GM12891 (cell line): ENCODE results near the gene FAM240A.
"Not testable (repeated sequence)": the region's sequence is repeated elsewhere in the genome, so short reads cannot be mapped to it uniquely, and the experiment has no call there.

Experiments
- DNase-seq: peaks from one replicate; pipeline ENCODE4 v3.0.0; 2011; ENCODE audit warnings: low spot score; ENCODE audit not compliant: insufficient read length
- FAIRE-seq: peaks from 2 replicates; lab custom pipeline; 2011; peaks lifted over from hg19 to GRCh38; lab: Jason Lieb, UNC
- PAX5 ChIP-seq: IDR thresholded peaks from 2 replicates; pipeline ENCODE4 v1.6.1; 2011; ENCODE audit warnings: low read length, moderate library complexity, mild to moderate bottlenecking; ENCODE audit not compliant: insufficient read depth, severe bottlenecking
- POLR2A ChIP-seq: IDR thresholded peaks from 2 replicates; pipeline ENCODE4 v1.6.1; 2011; ENCODE audit warnings: low read depth, low read length, control low read depth
- POLR2AphosphoS5 ChIP-seq: IDR thresholded peaks from 2 replicates; pipeline ENCODE4 v1.6.1; 2011; ENCODE audit warnings: low read depth, low read length, control low read depth
- POU2F2 ChIP-seq: IDR thresholded peaks from 2 replicates; pipeline ENCODE4 v1.6.1; 2011; ENCODE audit warnings: low read depth, mild to moderate bottlenecking, control low read depth, low read length, moderate library complexity
- SPI1 ChIP-seq: IDR thresholded peaks from 2 replicates; pipeline ENCODE4 v1.6.1; 2011; ENCODE audit warnings: low read depth, low read length, control low read depth
- TAF1 ChIP-seq: IDR thresholded peaks from 2 replicates; pipeline ENCODE4 v1.6.1; 2011; ENCODE audit warnings: low read depth, low read length, control low read depth

Gene FAM240A

DNA sequence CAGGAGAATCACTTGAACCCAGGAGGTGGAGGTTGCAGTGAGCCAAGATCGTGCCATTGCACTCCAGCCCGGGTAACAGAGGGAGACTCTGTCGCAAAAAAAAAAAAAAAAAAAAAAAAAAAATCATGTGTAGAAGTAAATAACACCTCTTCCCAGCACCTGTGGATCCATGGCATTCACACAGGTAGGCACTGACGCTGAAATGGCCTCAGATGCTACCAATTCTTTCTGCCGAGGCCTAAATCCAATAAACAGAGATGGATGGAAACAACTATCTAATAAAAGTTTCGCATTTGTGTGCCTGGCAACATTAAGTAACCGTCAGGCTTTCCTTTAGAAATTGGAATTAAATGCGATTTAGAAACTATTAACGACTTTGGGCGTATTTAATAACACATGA lies 35.9 kb upstream of the FAM240A start:
- FAIRE-seq = no peak
- DNase-seq = no peak
- TF ChIP-seq POU2F2 (no peak), POLR2A (no peak)

DNA sequence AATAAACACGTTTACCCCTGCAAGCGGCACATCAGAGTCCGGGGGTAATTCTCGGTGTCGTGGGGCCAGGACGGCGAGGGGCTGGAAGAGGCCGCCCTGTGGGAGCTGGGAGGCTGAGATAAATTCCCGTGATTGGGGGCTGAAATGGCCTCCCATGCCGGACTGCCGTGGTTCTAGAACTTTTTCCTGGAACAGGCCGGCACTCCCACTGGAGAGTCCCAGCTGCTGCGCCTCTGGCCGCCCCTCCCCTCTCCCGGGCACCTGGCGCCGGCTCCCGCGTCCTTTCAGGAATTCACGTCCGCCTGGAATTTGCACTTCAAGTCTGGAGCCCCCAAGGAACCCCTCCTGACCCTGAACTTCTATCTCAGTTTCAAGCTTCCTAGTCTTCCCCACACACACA lies 35.4 kb upstream of the FAM240A start:
- no peak for DNase-seq
- FAIRE-seq = no peak
- no peak for TF ChIP-seq TAF1
- no peak for TF ChIP-seq SPI1
- TF ChIP-seq POLR2AphosphoS5 = no peak
- TF ChIP-seq POLR2A = no peak
- TF ChIP-seq PAX5 = no peak
- no peak for TF ChIP-seq POU2F2

DNA sequence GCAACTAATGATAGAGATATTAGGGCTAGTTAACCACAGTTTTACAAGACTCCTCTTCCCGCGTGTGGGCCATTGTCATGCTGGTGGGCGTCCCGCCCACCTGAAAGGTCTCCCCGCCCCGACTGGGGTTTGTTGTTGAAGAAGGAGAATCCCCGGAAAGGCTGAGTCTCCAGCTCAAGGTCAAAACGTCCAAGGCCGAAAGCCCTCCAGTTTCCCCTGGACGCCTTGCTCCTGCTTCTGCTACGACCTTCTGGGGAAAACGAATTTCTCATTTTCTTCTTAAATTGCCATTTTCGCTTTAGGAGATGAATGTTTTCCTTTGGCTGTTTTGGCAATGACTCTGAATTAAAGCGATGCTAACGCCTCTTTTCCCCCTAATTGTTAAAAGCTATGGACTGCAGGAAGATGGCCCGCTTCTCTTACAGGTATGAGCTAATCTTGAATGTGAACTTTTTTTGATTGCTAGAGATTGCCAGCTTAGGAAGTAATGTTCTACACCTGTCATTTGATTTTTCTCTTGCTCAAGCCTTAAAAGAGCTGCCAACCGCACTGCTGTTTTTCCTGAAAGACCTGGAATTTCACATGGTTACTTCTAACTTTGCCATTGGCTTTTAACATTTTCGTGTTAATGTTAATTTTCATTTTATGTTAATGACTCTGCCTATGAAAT lies 34.6 kb upstream of the FAM240A start:
- DNase-seq, FAIRE-seq: not testable (repeated sequence)

DNA sequence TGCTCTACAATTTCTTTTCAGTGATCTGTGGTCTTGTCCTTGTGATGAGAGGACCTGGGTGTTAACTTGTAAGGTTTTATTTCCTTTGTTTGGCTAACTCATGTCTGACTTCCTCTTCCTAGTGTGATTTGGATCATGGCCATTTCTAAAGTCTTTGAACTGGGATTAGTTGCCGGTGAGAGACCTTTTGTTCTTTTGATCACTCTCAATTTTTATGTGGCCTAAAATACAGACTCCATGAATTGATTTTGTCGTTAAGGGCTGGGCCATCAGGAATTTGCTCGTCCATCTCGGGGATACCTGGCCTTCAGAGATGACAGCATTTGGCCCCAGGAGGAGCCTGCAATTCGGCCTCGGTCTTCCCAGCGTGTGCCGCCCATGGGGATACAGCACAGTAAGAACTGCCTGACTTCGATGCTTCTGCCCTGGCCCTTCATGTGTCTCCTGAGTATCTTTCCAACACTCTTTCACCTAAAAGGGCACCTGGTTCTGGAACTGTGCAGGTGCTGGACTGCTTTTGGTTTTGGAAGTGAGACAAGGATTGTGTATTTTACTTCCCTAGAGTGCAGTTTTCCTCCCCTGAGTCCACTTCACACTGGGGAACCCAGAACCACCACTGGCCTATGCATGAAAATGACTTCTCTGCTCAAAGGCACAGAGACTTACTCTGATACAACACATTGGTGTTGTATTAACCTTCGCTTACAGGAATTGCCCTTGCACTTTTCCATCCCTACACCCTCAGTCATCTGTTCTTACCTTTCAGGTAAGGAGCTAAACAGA lies 33.2 kb upstream of the FAM240A start:
- DNase-seq (no peak), FAIRE-seq (no peak)
- TF ChIP-seq SPI1 = no peak
- TF ChIP-seq POLR2AphosphoS5 = no peak
- TF ChIP-seq TAF1 = no peak
- TF ChIP-seq POLR2A = no peak
- TF ChIP-seq PAX5 = no peak

DNA sequence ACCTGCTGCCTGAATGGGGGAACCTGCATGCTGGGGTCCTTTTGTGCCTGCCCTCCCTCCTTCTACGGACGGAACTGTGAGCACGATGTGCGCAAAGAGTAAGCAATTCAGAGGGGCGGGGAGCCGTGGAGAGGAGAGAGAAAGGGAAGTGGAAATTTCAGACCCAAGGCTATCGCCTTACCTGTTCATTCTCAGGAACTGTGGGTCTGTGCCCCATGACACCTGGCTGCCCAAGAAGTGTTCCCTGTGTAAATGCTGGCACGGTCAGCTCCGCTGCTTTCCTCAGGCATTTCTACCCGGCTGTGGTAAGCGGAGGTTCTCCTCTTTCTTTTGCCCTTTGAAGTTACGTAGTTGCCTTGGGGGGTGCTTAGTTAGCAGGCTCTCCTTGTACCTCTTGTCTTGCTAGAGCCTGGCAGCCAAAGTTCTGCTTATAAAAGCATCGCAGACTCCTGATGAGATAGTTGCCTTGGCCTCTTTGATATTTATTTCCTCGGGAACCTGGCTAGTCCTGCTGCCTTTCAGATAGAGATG lies 32.5 kb upstream of the FAM240A start:
- FAIRE-seq = no peak
- TF ChIP-seq PAX5 (no peak), POLR2A (no peak), TAF1 (no peak), POU2F2 (no peak)
- DNase-seq = no peak

DNA sequence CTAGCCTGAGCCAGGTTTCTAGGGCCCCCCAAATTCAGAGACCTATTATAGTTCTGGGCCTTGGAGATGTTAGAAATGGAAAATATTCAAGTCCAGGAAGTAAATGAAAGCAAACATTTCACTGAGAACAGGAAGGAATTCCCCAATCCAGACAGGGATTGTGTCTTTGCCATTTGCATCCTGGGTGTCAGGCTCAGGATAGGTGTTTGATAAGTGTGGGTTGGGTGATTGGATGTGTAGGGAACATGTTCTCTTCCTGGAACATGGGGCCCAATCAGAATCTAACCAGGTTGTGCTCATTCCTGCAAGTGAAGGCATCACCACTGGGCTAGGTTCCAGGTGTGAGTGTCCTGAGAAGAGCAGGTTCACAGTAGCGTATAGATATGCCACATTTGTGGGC lies 31.6 kb upstream of the FAM240A start:
- TF ChIP-seq SPI1 = no peak
- no peak for TF ChIP-seq POU2F2
- no peak for TF ChIP-seq POLR2AphosphoS5
- TF ChIP-seq POLR2A = no peak
- no peak for TF ChIP-seq TAF1
- no peak for TF ChIP-seq PAX5
- no peak for FAIRE-seq
- no peak for DNase-seq

DNA sequence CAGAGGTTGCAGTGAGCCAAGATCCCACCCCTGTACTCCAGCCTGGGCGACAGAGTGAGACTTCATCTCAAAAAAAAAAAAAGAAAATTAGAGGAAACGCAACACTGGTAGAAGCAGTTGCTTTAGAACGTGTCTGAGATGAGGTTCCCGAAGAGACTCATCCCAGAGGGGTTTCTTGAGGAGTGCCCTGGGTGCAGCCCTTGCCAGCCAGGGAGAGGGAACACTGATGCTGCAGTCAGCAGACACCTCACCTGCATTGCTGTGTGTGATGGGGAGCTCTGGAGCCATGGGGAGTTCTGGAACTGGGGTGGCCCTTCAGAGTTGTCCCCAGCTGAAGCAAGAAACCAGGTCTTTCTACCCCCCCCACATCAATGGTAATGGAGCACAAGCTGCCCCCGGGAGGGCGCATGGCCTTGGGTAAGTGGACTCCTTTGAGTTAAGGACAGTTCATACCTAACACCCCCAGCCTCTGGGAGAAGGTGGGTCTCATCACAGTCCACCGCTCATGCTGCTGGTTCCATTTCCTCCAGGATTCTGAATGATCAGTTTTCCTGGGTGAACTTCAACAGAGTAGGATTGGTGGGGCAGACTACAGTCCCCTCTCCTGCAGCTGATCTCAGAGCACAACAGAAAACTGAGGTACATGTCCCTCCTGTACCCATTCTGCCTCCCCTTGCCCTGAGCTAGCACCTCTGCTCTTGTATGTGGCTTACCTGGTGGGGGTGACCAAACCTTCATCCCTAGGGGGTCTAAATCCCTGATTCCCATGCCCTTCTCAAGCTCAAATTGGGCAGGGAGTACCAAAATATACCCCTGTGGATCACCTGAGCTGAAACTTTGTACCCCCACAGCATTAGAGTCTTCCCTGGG lies 27.5 kb upstream of the FAM240A start:
- DNase-seq (no peak), FAIRE-seq (no peak)
- TF ChIP-seq SPI1 (no peak), POLR2A (no peak), POLR2AphosphoS5 (no peak), TAF1 (no peak), POU2F2 (no peak), PAX5 (no peak)

DNA sequence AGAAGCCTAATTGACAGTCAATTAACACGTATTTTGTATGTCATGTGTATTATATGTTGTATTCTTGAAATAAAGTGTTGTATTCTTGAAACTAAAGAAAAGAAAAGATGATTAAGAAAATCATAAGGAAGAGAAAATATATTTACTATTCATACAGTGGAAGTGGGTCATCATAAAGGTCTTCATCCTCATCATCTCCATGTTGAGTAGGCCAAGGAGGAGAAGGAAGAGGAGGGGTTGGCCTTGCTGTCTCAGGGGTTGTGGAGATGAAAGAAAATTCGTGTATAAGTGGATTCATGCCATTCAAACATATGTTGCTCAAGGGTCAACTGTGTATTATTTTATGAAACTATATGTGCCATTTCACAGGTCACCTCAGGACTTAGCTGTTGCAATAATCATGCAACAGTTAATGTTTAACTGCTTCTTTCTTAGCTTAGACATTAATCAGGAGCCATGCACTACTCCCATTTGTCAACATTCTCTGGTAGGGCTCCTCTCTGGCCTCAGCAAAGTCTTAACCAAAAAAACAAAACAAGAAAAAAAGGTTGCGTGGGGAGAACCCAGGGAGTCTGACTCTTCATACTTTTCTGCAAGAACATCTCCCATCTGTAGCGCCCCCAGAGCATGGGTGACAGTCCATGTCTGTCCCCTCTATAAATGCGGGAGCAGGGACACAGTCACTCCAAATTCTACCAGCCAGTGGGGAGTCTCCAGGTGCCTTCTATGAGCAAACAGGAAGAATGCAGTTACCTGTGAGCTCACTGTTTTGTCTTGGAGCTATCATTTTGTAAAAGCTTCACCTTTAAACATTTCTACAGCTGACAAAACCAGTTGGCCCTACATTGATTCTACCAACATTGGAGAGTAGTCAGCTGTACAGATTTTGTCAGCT lies 26.3 kb upstream of the FAM240A start:
- FAIRE-seq (no peak), DNase-seq (no peak)
- TF ChIP-seq POLR2A (no peak), PAX5 (no peak), POU2F2 (no peak), POLR2AphosphoS5 (no peak), TAF1 (no peak), SPI1 (no peak)
